Thyroid gland (tissue), 4 donors: ENCODE results near the gene MMP24. TPM values are rescaled to one million over a fixed set of nuclear protein-coding genes. Genes with fewer than 3 reads are reported as not detected.
A peak's percentile ranks its signal among the peaks of the same experiment; 100 is the strongest.

Experiments
- DNase-seq, 2 donors: peaks; one replicate each; pipeline ENCODE4 v3.0.0-alpha.2; 2019
- H3K27ac ChIP-seq, 3 donors: fragments of 200-600 bp; sonication (generic); 1 replicate in 2 of 3; 2 replicates in 1 of 3; pipeline ENCODE4 v1.5.1; 2016 to 2019; ENCODE audit warnings: mild to moderate bottlenecking in 1 of 3, moderate library complexity in 1 of 3
- H3K27me3 ChIP-seq: fragments of 200-600 bp; sonication (generic); one replicate; pipeline ENCODE4 v1.5.1; 2019
- H3K36me3 ChIP-seq, 2 donors: fragments of 200-600 bp; sonication (generic); one replicate each; pipeline ENCODE4 v1.5.1; 2016 to 2019
- H3K4me1 ChIP-seq, 2 donors: fragments of 200-600 bp; sonication (generic); one replicate each; pipeline ENCODE4 v1.5.1; 2017 to 2019
- H3K4me3 ChIP-seq, 3 donors: fragments of 200-600 bp; sonication (generic); replicated peaks in 1 of 3; 1 replicate in 2 of 3; 2 replicates in 1 of 3; pipeline ENCODE4 v1.5.1; 2016; ENCODE audit warnings: mild to moderate bottlenecking in 1 of 3
- H3K9me3 ChIP-seq: fragments of 200-600 bp; sonication (generic); one replicate; pipeline ENCODE4 v1.5.1; 2017
- POLR2A ChIP-seq, 2 donors: fragments of 450-650 bp; IDR thresholded peaks; one replicate each; pipeline ENCODE4 v1.6.1; 2017; ENCODE audit warnings: antibody characterized with exemption in 2 of 2, mild to moderate bottlenecking in 2 of 2, moderate library complexity in 1 of 2
- WGBS, 2 donors: methylation state at CpG; one replicate each; pipeline ENCODE4 v1.1.5; 2017; 5-methylcytosine and 5-hydroxymethylcytosine counted together
- intact Hi-C: fragments of 100-400 bp; cut with DNase I; formaldehyde crosslinking; loops from one replicate; pipeline ENCODE4 v1.15.1; 2023
- total RNA-seq, 4 donors: library from RNA; depleted of rRNA; stranded (reverse); fragments of >200 nt; gene quantifications; one replicate each; pipeline ENCODE4 v1.2.3, GENCODE V29; 2016
- TF ChIP-seq, protein P1 (sequence below), 6 experiments: fragments of 200-600 bp in 3 of 6; fragments of 450-650 bp in 3 of 6; sonication (generic) in 3 of 6; IDR thresholded peaks; one replicate each; pipeline ENCODE4 v1.5.1; 2016 to 2019; ENCODE audit warnings: antibody characterized with exemption in 6 of 6, mild to moderate bottlenecking in 2 of 6, inconsistent platforms in 1 of 6, moderate library complexity in 1 of 6

The MMP24 gene
- total RNA-seq, 4 donors from 2014 or later, result 0.67 to 1.6 (median 0.92) TPM

DNA sequence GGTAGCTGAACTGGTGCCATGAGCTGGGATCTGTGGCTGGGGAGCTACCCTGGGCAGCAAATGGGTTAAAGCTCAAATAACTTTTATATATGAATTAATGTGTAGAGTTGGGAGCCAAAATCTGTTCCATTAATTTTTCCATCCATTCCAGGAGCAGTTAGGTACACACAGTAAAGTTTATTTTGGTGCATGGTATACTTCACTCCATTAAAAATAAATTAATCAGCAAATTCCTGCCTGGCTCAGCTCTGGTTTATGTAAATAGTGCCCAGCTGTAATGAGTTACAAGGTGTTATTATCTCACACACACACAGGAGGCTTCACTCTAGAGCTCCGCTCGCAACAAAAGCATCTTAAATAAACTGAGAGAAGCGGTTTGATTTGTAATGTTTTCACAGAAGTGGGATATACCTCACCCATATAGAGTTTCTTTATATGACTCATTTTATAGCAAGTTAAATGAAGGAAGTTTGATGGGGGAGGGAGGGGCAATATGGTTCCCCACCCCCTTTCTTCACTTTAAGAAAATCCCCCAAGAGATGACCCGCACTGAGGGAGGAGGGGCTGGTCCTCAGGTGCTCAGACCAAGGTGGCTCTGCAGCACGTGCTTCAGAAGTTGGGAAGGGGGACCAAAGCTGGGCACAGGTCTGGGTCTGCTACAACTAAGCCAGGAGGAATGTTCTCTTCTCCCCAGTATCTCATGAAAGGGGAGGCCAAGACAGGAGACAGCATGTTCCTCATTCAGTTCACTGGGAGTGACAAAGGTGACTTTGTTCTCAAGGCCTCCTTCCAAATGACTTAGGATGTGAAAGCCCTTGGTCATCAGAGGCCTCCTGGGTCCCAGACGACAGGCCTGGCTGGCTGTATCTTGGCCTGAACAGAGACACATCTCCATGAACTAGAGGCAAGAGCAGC, 76.2 kb downstream of the MMP24 start:
- no peak overlapping the region for H3K4me3 ChIP-seq
- H3K36me3 ChIP-seq, result no peaks in the 10 kb centered on the region
- H3K27ac ChIP-seq, result no peak overlapping the region
- intact Hi-C loops, result loop anchor here (2.0 kb wide), 1 partner anchor 136 kb away; the partner anchor contains the start of gene GDF5
- WGBS, 2 donors, result 84 to 91% methylated on average over 6 of the region's 6 CpGs
- H3K4me1 ChIP-seq, result peaks cover 9 to 23% of the 10 kb centered on the region in 2 donors
- no peaks in the 10 kb centered on the region for H3K9me3 ChIP-seq
- TF ChIP-seq POLR2A (IDR thresholded peaks at IDR 0.05), result no peak
- TF ChIP-seq, protein P1, sequence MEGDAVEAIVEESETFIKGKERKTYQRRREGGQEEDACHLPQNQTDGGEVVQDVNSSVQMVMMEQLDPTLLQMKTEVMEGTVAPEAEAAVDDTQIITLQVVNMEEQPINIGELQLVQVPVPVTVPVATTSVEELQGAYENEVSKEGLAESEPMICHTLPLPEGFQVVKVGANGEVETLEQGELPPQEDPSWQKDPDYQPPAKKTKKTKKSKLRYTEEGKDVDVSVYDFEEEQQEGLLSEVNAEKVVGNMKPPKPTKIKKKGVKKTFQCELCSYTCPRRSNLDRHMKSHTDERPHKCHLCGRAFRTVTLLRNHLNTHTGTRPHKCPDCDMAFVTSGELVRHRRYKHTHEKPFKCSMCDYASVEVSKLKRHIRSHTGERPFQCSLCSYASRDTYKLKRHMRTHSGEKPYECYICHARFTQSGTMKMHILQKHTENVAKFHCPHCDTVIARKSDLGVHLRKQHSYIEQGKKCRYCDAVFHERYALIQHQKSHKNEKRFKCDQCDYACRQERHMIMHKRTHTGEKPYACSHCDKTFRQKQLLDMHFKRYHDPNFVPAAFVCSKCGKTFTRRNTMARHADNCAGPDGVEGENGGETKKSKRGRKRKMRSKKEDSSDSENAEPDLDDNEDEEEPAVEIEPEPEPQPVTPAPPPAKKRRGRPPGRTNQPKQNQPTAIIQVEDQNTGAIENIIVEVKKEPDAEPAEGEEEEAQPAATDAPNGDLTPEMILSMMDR (IDR thresholded peaks at IDR 0.05), result no peak
- DNase-seq, result no peak
- H3K27me3 ChIP-seq, result no peaks in the 10 kb centered on the region

- no peaks in the 10 kb centered on the region for H3K36me3 ChIP-seq
- no peak overlapping the region for H3K27ac ChIP-seq
- intact Hi-C loops, result loop anchor here (2.0 kb wide), 1 partner anchor 135 kb away; the partner anchor contains the start of gene GDF5
- H3K27me3 ChIP-seq, result no peaks in the 10 kb centered on the region
- H3K4me1 ChIP-seq, result peaks cover 16 to 30% of the 10 kb centered on the region in 2 donors
- TF ChIP-seq, protein P1 (IDR thresholded peaks at IDR 0.05), result no peak
- no peak for TF ChIP-seq POLR2A (IDR thresholded peaks at IDR 0.05)
- WGBS, 2 donors, result 69 to 94% methylated on average over 9 to 10 of the region's 11 CpGs
- no peak overlapping the region for H3K4me3 ChIP-seq
- H3K9me3 ChIP-seq, result no peaks in the 10 kb centered on the region
- DNase-seq, result no peak
These were observed 76.9 kb downstream of the MMP24 start for GRCh38 chr20:35303382-35303734.

GRCh38 chr20:35303735-35304491, 77.4 kb downstream of the MMP24 start:
- no peaks in the 10 kb centered on the region for H3K36me3 ChIP-seq
- no peaks in the 10 kb centered on the region for H3K9me3 ChIP-seq
- no peaks in the 10 kb centered on the region for H3K27me3 ChIP-seq
- H3K4me1 ChIP-seq, result peaks cover 17 to 35% of the 10 kb centered on the region in 2 donors
- DNase-seq, result peak; percentile 81 to 84
- WGBS, 2 donors, result 29 to 34% methylated on average over 17 of the region's 18 CpGs
- no peak overlapping the region for H3K27ac ChIP-seq
- H3K4me3 ChIP-seq, result no peak overlapping the region
- intact Hi-C loops, result loop anchor here (2.0 kb wide), 1 partner anchor 135 kb away; the partner anchor contains the start of gene GDF5
- TF ChIP-seq POLR2A (IDR thresholded peaks at IDR 0.05), result no peak
- TF ChIP-seq, protein P1 (IDR thresholded peaks at IDR 0.05), result peak; percentile 72 to 95 (median 89)

GRCh38 chr20:35304956-35305355, 78.5 kb downstream of the MMP24 start:
- H3K27ac ChIP-seq, result no peak overlapping the region
- no peak for DNase-seq
- no peak overlapping the region for H3K4me3 ChIP-seq
- intact Hi-C loops, result no loop called here
- no peaks in the 10 kb centered on the region for H3K27me3 ChIP-seq
- TF ChIP-seq, protein P1 (IDR thresholded peaks at IDR 0.05), result no peak
- TF ChIP-seq POLR2A (IDR thresholded peaks at IDR 0.05), result no peak
- 90 to 94% methylated on average over 6 of the region's 6 CpGs for WGBS, 2 donors
- peaks cover 17 to 36% of the 10 kb centered on the region in 2 donors for H3K4me1 ChIP-seq
- H3K9me3 ChIP-seq, result no peaks in the 10 kb centered on the region
- H3K36me3 ChIP-seq, result no peaks in the 10 kb centered on the region
